K562 (cell line): ENCODE measurements around the gene CCL19. TPM values are rescaled to one million over a fixed set of nuclear protein-coding genes. Genes with fewer than 3 reads are reported as not detected.

Source experiments
- ATAC-seq: fragments of 200-7000 bp; cut with Tn5 transposase; 3 replicates; pipeline ENCODE4 v1.9.1; 2020; ENCODE audit warnings: moderate library complexity
- BruUV-seq: library from RNA; stranded (reverse); fragments of 400-500 nt; replicated peaks from 2 replicates; lab custom pipeline; 2021; lab: Mats Ljungman, UMichigan
- CTCF ChIA-PET: fragments of 300-600 bp; formaldehyde crosslinking; extraction: SDS; loops from one replicate; lab custom pipeline; 2021; ENCODE audit warnings: low intra/inter-chr PET ratio; lab: Yijun Ruan, JAX
- POLR2A ChIA-PET: fragments of 300-600, 350-650 bp; sonication (Branson Sonifier 250); formaldehyde crosslinking; extraction: SDS; loops from one replicate; lab custom pipeline; 2021; ENCODE audit warnings: antibody characterized with exemption, inconsistent platforms; lab: Yijun Ruan, JAX
- DNase-seq, 4 experiments: peaks; one replicate each; pipeline versions ENCODE4 v3.0.0 to v3.0.0-alpha.2; 2011 to 2018; ENCODE audit warnings: low spot score in 3 of 4, mixed read lengths in 3 of 4; ENCODE audit errors: extremely low read depth in 1 of 4
- FAIRE-seq: peaks from 2 replicates; lab custom pipeline; 2011; peaks lifted over from hg19 to GRCh38; lab: Jason Lieb, UNC
- H2AFZ ChIP-seq: 2 replicates; pipeline ENCODE4 v1.6.0; 2011; ENCODE audit warnings: low read depth, low read length, control low read depth, inconsistent platforms
- H3K27ac ChIP-seq: fragments of 200-600 bp; 3 replicates; pipeline ENCODE4 v1.8.0; 2011; ENCODE audit warnings: low read depth, mild to moderate bottlenecking, control low read depth, inconsistent platforms, low read length, moderate library complexity, mixed read lengths; ENCODE audit errors: extremely low read depth
- H3K27me3 ChIP-seq, 2 experiments: fragments of 300-600 bp in 1 of 2; 2 replicates in 1 of 2; 3 replicates in 1 of 2; pipeline versions ENCODE4 v1.6.0 to v1.8.0; 2011; ENCODE audit warnings: inconsistent platforms in 2 of 2, low read length in 2 of 2, mild to moderate bottlenecking in 1 of 2, mixed read lengths in 1 of 2, moderate library complexity in 1 of 2; ENCODE audit not compliant: control insufficient read depth in 2 of 2, insufficient read depth in 2 of 2
- H3K36me3 ChIP-seq: fragments of 300-600 bp; 3 replicates; pipeline ENCODE4 v1.8.0; 2011; ENCODE audit warnings: mild to moderate bottlenecking, low read length, inconsistent platforms; ENCODE audit not compliant: control insufficient read depth, insufficient read depth
- H3K4me1 ChIP-seq, 2 experiments: fragments of 200-600 bp in 1 of 2; replicated peaks in 1 of 2; 2 replicates in 1 of 2; 3 replicates in 1 of 2; pipeline versions ENCODE4 v1.5.1 to v1.8.0; 2011; ENCODE audit warnings: inconsistent platforms in 2 of 2, low read length in 2 of 2, mild to moderate bottlenecking in 1 of 2, mixed read lengths in 1 of 2, moderate library complexity in 1 of 2; ENCODE audit not compliant: control insufficient read depth in 2 of 2, insufficient read depth in 2 of 2
- H3K4me2 ChIP-seq: 2 replicates; pipeline ENCODE4 v1.6.1; 2011; ENCODE audit warnings: low read length, control low read depth, inconsistent platforms, mixed read lengths; ENCODE audit not compliant: insufficient read depth
- H3K4me3 ChIP-seq: fragments of 200-600 bp; sonication (generic), shearing (Covaris generic); 2 replicates; pipeline ENCODE4 v1.5.1; 2016; ENCODE audit warnings: control low read depth, inconsistent platforms
- H3K79me2 ChIP-seq: fragments of 200-600 bp; 3 replicates; pipeline ENCODE4 v1.8.0; 2011; ENCODE audit warnings: low read length, inconsistent platforms; ENCODE audit not compliant: control insufficient read depth, insufficient read depth
- H3K9ac ChIP-seq, 2 experiments: 2 replicates each; pipeline versions ENCODE4 v1.6.0 to v1.6.1; 2011; ENCODE audit warnings: low read depth in 2 of 2, low read length in 2 of 2, control low read depth in 1 of 2, inconsistent platforms in 1 of 2, mild to moderate bottlenecking in 1 of 2, mixed read lengths in 1 of 2; ENCODE audit not compliant: insufficient read depth in 1 of 2
- H3K9me1 ChIP-seq: one replicate; pipeline ENCODE4 v1.6.0; 2011; ENCODE audit warnings: inconsistent platforms, mild to moderate bottlenecking, low read length, moderate library complexity; ENCODE audit not compliant: control insufficient read depth, insufficient read depth
- H3K9me3 ChIP-seq: replicated peaks from 2 replicates; pipeline ENCODE4 v1.5.1; 2011; ENCODE audit warnings: low read depth, low read length, inconsistent platforms; ENCODE audit not compliant: control insufficient read depth, insufficient read depth
- H4K20me1 ChIP-seq: replicated peaks from 2 replicates; pipeline ENCODE4 v1.6.1; 2011; ENCODE audit warnings: low read length, inconsistent platforms, mixed read lengths; ENCODE audit not compliant: control insufficient read depth, insufficient read depth
- BHLHE40 ChIP-seq: IDR thresholded peaks from 2 replicates; pipeline ENCODE4 v1.6.1; 2011; ENCODE audit warnings: low read length, improper control_type of control experiment
- CTBP1 ChIP-seq: fragments of 450-650 bp; IDR thresholded peaks from 2 replicates; pipeline ENCODE4 v1.6.1; 2016; ENCODE audit warnings: borderline replicate concordance
- E2F3 ChIP-seq: fragments of 250-450 bp; sonication (Bioruptor Pico); IDR thresholded peaks from 2 replicates; pipeline ENCODE4 v1.4.0; 2020; ENCODE audit warnings: mild to moderate bottlenecking
- FOXK1 ChIP-seq: sonication (generic); formaldehyde crosslinking; IDR thresholded peaks from 2 replicates; pipeline ENCODE4 v1.8.0; 2022; ENCODE audit warnings: missing genetic modification reagents, mild to moderate bottlenecking, borderline replicate concordance
- NEUROD1 ChIP-seq: fragments of 150-350 bp; IDR thresholded peaks from 2 replicates; pipeline ENCODE4 v1.6.1; 2014; ENCODE audit warnings: borderline replicate concordance, low read length, low read depth; ENCODE audit not compliant: partially characterized antibody
- NFATC3 ChIP-seq: fragments of 450-650 bp; IDR thresholded peaks from 2 replicates; pipeline ENCODE4 v1.6.1; 2017; ENCODE audit warnings: mild to moderate bottlenecking
- PHF8 ChIP-seq: fragments of 200-600 bp; sonication (generic); IDR thresholded peaks from 2 replicates; pipeline ENCODE4 v1.6.1; 2012; ENCODE audit warnings: mixed run types, mild to moderate bottlenecking, inconsistent platforms, low read length, moderate library complexity, borderline replicate concordance
- POLR3A ChIP-seq: IDR thresholded peaks from 2 replicates; pipeline ENCODE4 v1.6.1; 2011; ENCODE audit warnings: borderline replicate concordance, mild to moderate bottlenecking, moderate library complexity; ENCODE audit not compliant: insufficient read length, insufficient read depth; ENCODE audit errors: extremely low read depth
- PRDM10 ChIP-seq: fragments of 450-650 bp; IDR thresholded peaks from 2 replicates; pipeline ENCODE4 v1.6.1; 2018; ENCODE audit not compliant: partially characterized antibody
- STAT6 ChIP-seq: sonication (generic); formaldehyde crosslinking; IDR thresholded peaks from 2 replicates; pipeline ENCODE4 v1.8.1; 2023; ENCODE audit warnings: mild to moderate bottlenecking, missing genetic modification reagents
- WGBS: fragments of 100-300 bp; shearing (Covaris generic); methylation state at CpG from one replicate; pipeline ENCODE4 v1.1.6; 2016; ENCODE audit warnings: low coverage, mixed read lengths; ENCODE audit not compliant: insufficient coverage; ENCODE audit errors: missing lambda C conversion rate; 5-methylcytosine and 5-hydroxymethylcytosine counted together
- in situ Hi-C: fragments of 300-500 bp; cut with MboI; formaldehyde crosslinking; loops from 4 replicates; pipeline ENCODE4 v1.15.0; 2018; ENCODE audit warnings: inconsistent platforms, mixed read lengths
- intact Hi-C: fragments of 100-400 bp; cut with micrococcal nuclease; formaldehyde crosslinking; loops from 2 replicates; pipeline ENCODE4 v1.14.2; 2022
- polyA plus RNA-seq, 8 experiments: library from polyadenylated mRNA; depleted of rRNA in 4 of 8; stranded (reverse) in 5 of 8; unstranded in 3 of 8; fragments of >200 nt; fragmentation: Nextera tagmentation in 2 of 8; fragmentation: Illumina TruSeq in 1 of 8; extraction: Ambion mirVana in 2 of 8; extraction: Trizol in 1 of 8; gene quantifications; 2 replicates each; pipeline versions ENCODE4 v1.2.1 to v1.2.3, GENCODE V29; 2011 to 2014; ENCODE audit warnings: inconsistent platforms in 1 of 8, missing spikeins in 1 of 8
- total RNA-seq, 7 experiments: library from RNA; depleted of rRNA in 6 of 7; stranded (reverse); fragments of >200 nt in 6 of 7; fragmentation: Illumina TruSeq in 2 of 7; extraction: Trizol in 2 of 7; gene quantifications; 2 replicates each; pipeline versions ENCODE4 v1.2.1 to v1.2.3, GENCODE V29; 2011 to 2021; ENCODE audit warnings: low replicate concordance in 1 of 7

CCL19 gene
- total and polyA plus RNA-seq, 9 of the 15 experiments (the other 6 are each of a cell fraction or from before 2014, with no cell fraction given): not detected

- Histone ChIP-seq H3K4me2 (peak overlapping the region; percentile 83), H3K79me2 (peaks cover 28% of the 10 kb centered on the region), H3K9me1 (peaks cover 2% of the 10 kb centered on the region), H3K27ac (peak overlapping the region; percentile 60; the same call in 2 of the 3 replicates), H3K4me3 (peak overlapping the region; percentile 48), H3K9ac (peak overlapping the region; percentile 43 to 92; a peak in 3 of 4 replicates), H3K4me1 (peaks cover 17 to 18% of the 10 kb centered on the region in 2 experiments), H2AFZ (peak overlapping the region; percentile 82; the same call in 1 of the 2 replicates), H4K20me1 (0 out of 2 replicates have a peak, but pooled peaks cover 4% of the 10 kb centered on the region), H3K9me3 (no peaks in the 10 kb centered on the region), H3K27me3 (no peaks in the 10 kb centered on the region), H3K36me3 (peaks cover 14% of the 10 kb centered on the region; the same call in 2 of the 3 replicates)
- 0% methylated on average over 16 of the region's 26 CpGs for WGBS
- ChIA-PET CTCF (interaction anchor here (1.0 to 1.2 kb wide), 3 partner anchors 17 to 37 kb away, joined by 3 to 4 read pairs (median 3); partner anchors contain the start of gene GALT), POLR2A (interaction anchor here (0.6 to 1.3 kb wide), 4 partner anchors 18 to 832 kb away, joined by 3 read pairs; partner anchors contain the start of gene GALT)
- in situ Hi-C loops (no loop called here), intact Hi-C loops (no loop called here)
- DNase-seq (no peak), ATAC-seq (peak; percentile 32), FAIRE-seq (no peak)
- BruUV-seq: no TSS peak
- no peak for TF ChIP-seq FOXK1 (CRISPR knock-in tag)
- TF ChIP-seq NFATC3: no peak
- peak; percentile 40; the same call in 1 of the 2 replicates for TF ChIP-seq PHF8
- no peak for TF ChIP-seq PRDM10
- no peak for TF ChIP-seq BHLHE40
- no peak for TF ChIP-seq CTBP1
- no peak for TF ChIP-seq STAT6 (CRISPR knock-in tag)
- TF ChIP-seq E2F3 (CRISPR knock-in tag): no peak
- TF ChIP-seq NEUROD1: no peak
- no peak for TF ChIP-seq POLR3A
Observed at GRCh38 chr9:34665067-34665380, 26.1 kb downstream of the CCL19 start.
